HEK293 (cell line): ENCODE results near the gene CCIN.

Experiments
- CTCF ChIA-PET: fragments of 350-600 bp; formaldehyde crosslinking; extraction: SDS; loops from one replicate; lab custom pipeline; 2021; ENCODE audit warnings: antibody characterized with exemption; lab: Yijun Ruan, JAX
- POLR2A ChIA-PET: fragments of 300-600 bp; formaldehyde crosslinking; extraction: SDS; loops from one replicate; lab custom pipeline; 2020; ENCODE audit warnings: antibody characterized with exemption, inconsistent platforms; lab: Yijun Ruan, JAX
- H3K27ac ChIP-seq: fragments of 200-500 bp; sonication (Bioruptor generic); 2 replicates; pipeline ENCODE4 v1.5.1; 2014; ENCODE audit warnings: low read depth, low read length, control low read depth, inconsistent platforms; ENCODE audit errors: extremely low read depth
- H3K36me3 ChIP-seq, 2 experiments: fragments of 200-500 bp in 1 of 2; sonication (Bioruptor generic) in 1 of 2; 1 replicate in 1 of 2; 2 replicates in 1 of 2; pipeline ENCODE4 v1.5.1; 2014 to 2017; ENCODE audit warnings: inconsistent platforms in 2 of 2, low read length in 2 of 2; ENCODE audit not compliant: control insufficient read depth in 2 of 2, insufficient read depth in 1 of 2
- H3K4me1 ChIP-seq: fragments of 200-500 bp; sonication (Bioruptor generic); 2 replicates; pipeline ENCODE4 v1.5.1; 2014; ENCODE audit warnings: mild to moderate bottlenecking, low read length, inconsistent platforms; ENCODE audit not compliant: control insufficient read depth, insufficient read depth
- H3K4me3 ChIP-seq: 2 replicates; pipeline ENCODE4 v1.5.1; 2011; ENCODE audit warnings: low read depth, mild to moderate bottlenecking, control low read depth, low read length, moderate library complexity
- H3K9me3 ChIP-seq: fragments of 200-500 bp; sonication (Bioruptor generic); 2 replicates; pipeline ENCODE4 v1.5.1; 2014; ENCODE audit warnings: low read depth, low read length, inconsistent platforms; ENCODE audit not compliant: control insufficient read depth, insufficient read depth
- FEZF1 ChIP-seq: fragments of 450-650 bp; formaldehyde crosslinking; IDR thresholded peaks from 2 replicates; pipeline ENCODE4 v1.5.1; 2016; ENCODE audit warnings: missing biosample characterization, missing genetic modification characterization
- HOXA7 ChIP-seq: sonication (generic); formaldehyde crosslinking; IDR thresholded peaks from 2 replicates; pipeline ENCODE4 v1.8.1; 2022; ENCODE audit warnings: missing genetic modification reagents, borderline replicate concordance
- ZBTB6 ChIP-seq: fragments of 450-650 bp; formaldehyde crosslinking; IDR thresholded peaks from 2 replicates; pipeline ENCODE4 v1.5.1; 2017; ENCODE audit warnings: missing biosample characterization, missing genetic modification characterization
- ZNF223 ChIP-seq: fragments of 450-650 bp; formaldehyde crosslinking; IDR thresholded peaks from 2 replicates; pipeline ENCODE4 v1.5.1; 2016; ENCODE audit warnings: missing biosample characterization, missing genetic modification characterization
- ZNF280D ChIP-seq: fragments of 450-650 bp; formaldehyde crosslinking; IDR thresholded peaks from 2 replicates; pipeline ENCODE4 v1.5.1; 2016; ENCODE audit warnings: missing biosample characterization, missing genetic modification characterization
- ZNF354C ChIP-seq: fragments of 450-650 bp; formaldehyde crosslinking; IDR thresholded peaks from 2 replicates; pipeline ENCODE4 v1.5.1; 2016; ENCODE audit warnings: missing biosample characterization, missing genetic modification characterization, low read depth, borderline replicate concordance
- ZNF48 ChIP-seq: fragments of 450-650 bp; formaldehyde crosslinking; IDR thresholded peaks from 2 replicates; pipeline ENCODE4 v1.5.1; 2016; ENCODE audit warnings: missing biosample characterization, missing genetic modification characterization
- ZNF514 ChIP-seq: fragments of 450-650 bp; formaldehyde crosslinking; IDR thresholded peaks from 2 replicates; pipeline ENCODE4 v1.5.1; 2016; ENCODE audit warnings: missing biosample characterization, missing genetic modification characterization
- ZNF530 ChIP-seq: fragments of 450-650 bp; formaldehyde crosslinking; IDR thresholded peaks from 2 replicates; pipeline ENCODE4 v1.5.1; 2016; ENCODE audit warnings: low read depth, missing biosample characterization, missing genetic modification characterization
- ZNF704 ChIP-seq: fragments of 450-650 bp; formaldehyde crosslinking; IDR thresholded peaks from 2 replicates; pipeline ENCODE4 v1.5.1; 2016; ENCODE audit warnings: missing biosample characterization, missing genetic modification characterization
- ZSCAN16 ChIP-seq: fragments of 450-650 bp; formaldehyde crosslinking; IDR thresholded peaks from 2 replicates; pipeline ENCODE4 v1.5.1; 2016; ENCODE audit warnings: missing biosample characterization, missing genetic modification characterization
- ZSCAN23 ChIP-seq: fragments of 450-650 bp; formaldehyde crosslinking; IDR thresholded peaks from 2 replicates; pipeline ENCODE4 v1.5.1; 2016; ENCODE audit warnings: missing biosample characterization, missing genetic modification characterization
- TF ChIP-seq, protein P1 (sequence below): fragments of 450-650 bp; formaldehyde crosslinking; IDR thresholded peaks from 2 replicates; pipeline ENCODE4 v1.5.1; 2016; ENCODE audit warnings: missing biosample characterization, missing genetic modification characterization
- TF ChIP-seq, protein P2 (sequence below): fragments of 450-650 bp; formaldehyde crosslinking; IDR thresholded peaks from 2 replicates; pipeline ENCODE4 v1.5.1; 2016; ENCODE audit warnings: missing biosample characterization, missing genetic modification characterization, low read depth

The CCIN gene

GRCh38 chr9:36121971-36122370 is 47.2 kb upstream of the CCIN start:
- no peaks in the 10 kb centered on the region for H3K9me3 ChIP-seq
- H3K36me3 ChIP-seq, result peaks cover 0 to 37% of the 10 kb centered on the region in 2 experiments; a peak in 1 of 3 replicates
- H3K27ac ChIP-seq, result no peak overlapping the region
- POLR2A ChIA-PET, result no interaction called here
- CTCF ChIA-PET, result no interaction called here
- no peaks in the 10 kb centered on the region for H3K4me1 ChIP-seq
- H3K4me3 ChIP-seq, result no peak overlapping the region
- no peak for TF ChIP-seq ZNF223 (tag by site-specific recombination)
- TF ChIP-seq FEZF1 (tag by site-specific recombination), result no peak
- TF ChIP-seq, protein P1, sequence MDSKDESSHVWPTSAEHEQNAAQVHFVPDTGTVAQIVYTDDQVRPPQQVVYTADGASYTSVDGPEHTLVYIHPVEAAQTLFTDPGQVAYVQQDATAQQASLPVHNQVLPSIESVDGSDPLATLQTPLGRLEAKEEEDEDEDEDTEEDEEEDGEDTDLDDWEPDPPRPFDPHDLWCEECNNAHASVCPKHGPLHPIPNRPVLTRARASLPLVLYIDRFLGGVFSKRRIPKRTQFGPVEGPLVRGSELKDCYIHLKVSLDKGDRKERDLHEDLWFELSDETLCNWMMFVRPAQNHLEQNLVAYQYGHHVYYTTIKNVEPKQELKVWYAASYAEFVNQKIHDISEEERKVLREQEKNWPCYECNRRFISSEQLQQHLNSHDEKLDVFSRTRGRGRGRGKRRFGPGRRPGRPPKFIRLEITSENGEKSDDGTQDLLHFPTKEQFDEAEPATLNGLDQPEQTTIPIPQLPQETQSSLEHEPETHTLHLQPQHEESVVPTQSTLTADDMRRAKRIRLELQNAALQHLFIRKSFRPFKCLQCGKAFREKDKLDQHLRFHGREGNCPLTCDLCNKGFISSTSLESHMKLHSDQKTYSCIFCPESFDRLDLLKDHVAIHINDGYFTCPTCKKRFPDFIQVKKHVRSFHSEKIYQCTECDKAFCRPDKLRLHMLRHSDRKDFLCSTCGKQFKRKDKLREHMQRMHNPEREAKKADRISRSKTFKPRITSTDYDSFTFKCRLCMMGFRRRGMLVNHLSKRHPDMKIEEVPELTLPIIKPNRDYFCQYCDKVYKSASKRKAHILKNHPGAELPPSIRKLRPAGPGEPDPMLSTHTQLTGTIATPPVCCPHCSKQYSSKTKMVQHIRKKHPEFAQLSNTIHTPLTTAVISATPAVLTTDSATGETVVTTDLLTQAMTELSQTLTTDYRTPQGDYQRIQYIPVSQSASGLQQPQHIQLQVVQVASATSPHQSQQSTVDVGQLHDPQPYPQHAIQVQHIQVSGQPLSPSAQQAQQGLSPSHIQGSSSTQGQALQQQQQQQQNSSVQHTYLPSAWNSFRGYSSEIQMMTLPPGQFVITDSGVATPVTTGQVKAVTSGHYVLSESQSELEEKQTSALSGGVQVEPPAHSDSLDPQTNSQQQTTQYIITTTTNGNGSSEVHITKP (tag by site-specific recombination), result no peak
- no peak for TF ChIP-seq ZNF48
- TF ChIP-seq ZNF530, result no peak
- TF ChIP-seq ZNF280D (tag by site-specific recombination), result no peak
- no peak for TF ChIP-seq HOXA7
- TF ChIP-seq ZSCAN16 (tag by site-specific recombination), result no peak
- TF ChIP-seq, protein P2, sequence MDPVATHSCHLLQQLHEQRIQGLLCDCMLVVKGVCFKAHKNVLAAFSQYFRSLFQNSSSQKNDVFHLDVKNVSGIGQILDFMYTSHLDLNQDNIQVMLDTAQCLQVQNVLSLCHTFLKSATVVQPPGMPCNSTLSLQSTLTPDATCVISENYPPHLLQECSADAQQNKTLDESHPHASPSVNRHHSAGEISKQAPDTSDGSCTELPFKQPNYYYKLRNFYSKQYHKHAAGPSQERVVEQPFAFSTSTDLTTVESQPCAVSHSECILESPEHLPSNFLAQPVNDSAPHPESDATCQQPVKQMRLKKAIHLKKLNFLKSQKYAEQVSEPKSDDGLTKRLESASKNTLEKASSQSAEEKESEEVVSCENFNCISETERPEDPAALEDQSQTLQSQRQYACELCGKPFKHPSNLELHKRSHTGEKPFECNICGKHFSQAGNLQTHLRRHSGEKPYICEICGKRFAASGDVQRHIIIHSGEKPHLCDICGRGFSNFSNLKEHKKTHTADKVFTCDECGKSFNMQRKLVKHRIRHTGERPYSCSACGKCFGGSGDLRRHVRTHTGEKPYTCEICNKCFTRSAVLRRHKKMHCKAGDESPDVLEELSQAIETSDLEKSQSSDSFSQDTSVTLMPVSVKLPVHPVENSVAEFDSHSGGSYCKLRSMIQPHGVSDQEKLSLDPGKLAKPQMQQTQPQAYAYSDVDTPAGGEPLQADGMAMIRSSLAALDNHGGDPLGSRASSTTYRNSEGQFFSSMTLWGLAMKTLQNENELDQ (tag by site-specific recombination), result no peak
- TF ChIP-seq ZSCAN23 (tag by site-specific recombination), result no peak
- no peak for TF ChIP-seq ZNF354C (tag by site-specific recombination)
- no peak for TF ChIP-seq ZBTB6

DNA sequence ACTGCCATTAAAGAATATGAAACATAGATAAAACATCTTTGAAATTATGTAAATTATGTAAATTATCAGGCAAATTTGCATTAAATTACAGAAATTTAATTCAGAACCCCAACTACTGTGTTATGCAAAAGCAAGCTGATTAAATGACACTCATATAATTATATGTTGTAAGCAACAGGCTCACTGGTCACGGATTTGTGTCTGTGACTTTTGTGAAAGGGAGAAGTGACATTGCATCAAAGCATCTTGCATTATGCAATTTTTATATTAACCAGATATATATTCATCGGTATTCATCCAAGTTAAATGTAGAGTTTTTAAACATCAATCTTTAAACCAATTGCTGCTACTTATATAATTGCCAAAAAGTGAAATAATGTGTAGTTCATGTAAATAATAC is 45.7 kb upstream of the CCIN start:
- H3K36me3 ChIP-seq, result peaks cover 0 to 33% of the 10 kb centered on the region in 2 experiments; a peak in 1 of 3 replicates
- H3K27ac ChIP-seq, result no peak overlapping the region
- TF ChIP-seq, protein P2 (tag by site-specific recombination), result no peak
- TF ChIP-seq ZNF514 (no peak), ZNF704 (no peak)
- no peak overlapping the region for H3K4me3 ChIP-seq
- CTCF ChIA-PET, result interaction anchor here (0.5 to 1.8 kb wide), 2 partner anchors 21 to 250 kb away, joined by 8 to 14 read pairs; no protein-coding TSS in a partner anchor
- H3K4me1 ChIP-seq, result no peaks in the 10 kb centered on the region
- no peaks in the 10 kb centered on the region for H3K9me3 ChIP-seq
- POLR2A ChIA-PET, result interaction anchor here (1.2 kb wide), 1 partner anchor 12 kb away, joined by 4 read pairs; no protein-coding TSS in a partner anchor
